ENCODE data around the gene KHSRP.

KHSRP gene

GRCh38 chr19:6415591-6416190 is 8.9 kb downstream of the KHSRP start:
- no peaks in the 10 kb centered on the region for H3K4me1 ChIP-seq (ENCODE audit: control insufficient read depth in 1 of 2, insufficient read depth in 2 of 2, low read length in 2 of 2)
- no CpG with 5 or more reads among the region's 32 CpGs for WGBS (ENCODE audit: extremely low coverage, insufficient coverage, insufficient read length)

GRCh38 chr19:6414793-6415590 is 9.6 kb downstream of the KHSRP start:
- Histone ChIP-seq H3K27me3 (ENCODE audit: insufficient read depth, low read length) (no peaks in the 10 kb centered on the region), H3K79me1 (ENCODE audit: low read length) (no peaks in the 10 kb centered on the region), H3K9ac (ENCODE audit: low read length) (no peak overlapping the region), H3K23ac (ENCODE audit: low read length) (no peak overlapping the region), H4K8ac (ENCODE audit: low read depth, low read length) (no peak overlapping the region), H3K14ac (ENCODE audit: low read length) (no peak overlapping the region), H4K12ac (ENCODE audit: low read depth, low read length) (no peak overlapping the region), H3K27ac (ENCODE audit: low read depth, low read length) (no peak overlapping the region), H3K36me3 (ENCODE audit: control insufficient read depth in 1 of 2, insufficient read depth in 2 of 2, low read length in 2 of 2) (peaks cover 62 to 66% of the 10 kb centered on the region in 2 experiments), H2AFZ (ENCODE audit: insufficient read depth, low read length, poor library complexity) (no peak overlapping the region), H3K4me2 (ENCODE audit: low read length) (no peak overlapping the region), H4K91ac (ENCODE audit: low read depth, low read length) (no peak overlapping the region), H3K18ac (ENCODE audit: low read length) (no peak overlapping the region), H3K4ac (ENCODE audit: low read depth, low read length) (no peak overlapping the region), H3K9me3 (ENCODE audit: insufficient read depth, low read depth, low read length) (peaks cover 1% of the 10 kb centered on the region), H3K79me2 (ENCODE audit: control insufficient read depth, insufficient read depth, low read length, poor library complexity) (no peaks in the 10 kb centered on the region), H3K4me1 (ENCODE audit: control insufficient read depth in 1 of 2, insufficient read depth in 2 of 2, low read length in 2 of 2) (no peaks in the 10 kb centered on the region), H2BK5ac (ENCODE audit: low read depth, low read length, poor library complexity) (no peak overlapping the region), H2BK12ac (ENCODE audit: low read length) (no peak overlapping the region), H2AK5ac (ENCODE audit: low read length) (no peak overlapping the region), H2BK120ac (ENCODE audit: insufficient read depth, low read length, poor library complexity) (no peak overlapping the region), H3K4me3 (ENCODE audit: low read depth, low read length) (no peak overlapping the region)
- no peak for DNase-seq
- WGBS (ENCODE audit: extremely low coverage, insufficient coverage, insufficient read length): no CpG with 5 or more reads among the region's 47 CpGs

More at GRCh38 chr19:6415591-6416190, 8.9 kb downstream of the KHSRP start:
- Histone ChIP-seq H3K79me2 (ENCODE audit: control insufficient read depth, insufficient read depth, low read length, poor library complexity) (peaks cover 3% of the 10 kb centered on the region), H3K4me2 (ENCODE audit: low read length) (no peak overlapping the region), H4K91ac (ENCODE audit: low read depth, low read length) (no peak overlapping the region), H3K4me3 (ENCODE audit: low read depth, low read length) (no peak overlapping the region), H3K14ac (ENCODE audit: low read length) (no peak overlapping the region), H2AK5ac (ENCODE audit: low read length) (no peak overlapping the region), H3K4ac (ENCODE audit: low read depth, low read length) (no peak overlapping the region), H3K79me1 (ENCODE audit: low read length) (no peaks in the 10 kb centered on the region), H3K36me3 (ENCODE audit: control insufficient read depth in 1 of 2, insufficient read depth in 2 of 2, low read length in 2 of 2) (peaks cover 69 to 73% of the 10 kb centered on the region in 2 experiments), H2BK120ac (ENCODE audit: insufficient read depth, low read length, poor library complexity) (no peak overlapping the region), H3K27me3 (ENCODE audit: insufficient read depth, low read length) (no peaks in the 10 kb centered on the region), H3K27ac (ENCODE audit: low read depth, low read length) (no peak overlapping the region), H4K8ac (ENCODE audit: low read depth, low read length) (no peak overlapping the region), H2BK5ac (ENCODE audit: low read depth, low read length, poor library complexity) (no peak overlapping the region), H4K12ac (ENCODE audit: low read depth, low read length) (no peak overlapping the region), H3K23ac (ENCODE audit: low read length) (no peak overlapping the region), H2AFZ (ENCODE audit: insufficient read depth, low read length, poor library complexity) (no peak overlapping the region), H3K9ac (ENCODE audit: low read length) (no peak overlapping the region), H3K18ac (ENCODE audit: low read length) (no peak overlapping the region), H3K9me3 (ENCODE audit: insufficient read depth, low read depth, low read length) (peaks cover 1% of the 10 kb centered on the region), H2BK12ac (ENCODE audit: low read length) (no peak overlapping the region)
- DNase-seq: no peak

- peaks cover 1% of the 10 kb centered on the region for H3K9me3 ChIP-seq (ENCODE audit: insufficient read depth, low read depth, low read length)
- no peak overlapping the region for H3K4ac ChIP-seq (ENCODE audit: low read depth, low read length)
- H3K27ac ChIP-seq (ENCODE audit: low read depth, low read length): no peak overlapping the region
- H4K91ac ChIP-seq (ENCODE audit: low read depth, low read length): no peak overlapping the region
- no peak for DNase-seq
- H2BK12ac ChIP-seq (ENCODE audit: low read length): no peak overlapping the region
- H3K4me3 ChIP-seq (ENCODE audit: low read depth, low read length): no peak overlapping the region
- no peaks in the 10 kb centered on the region for H3K4me1 ChIP-seq (ENCODE audit: control insufficient read depth in 1 of 2, insufficient read depth in 2 of 2, low read length in 2 of 2)
- no peak overlapping the region for H2AFZ ChIP-seq (ENCODE audit: insufficient read depth, low read length, poor library complexity)
- H3K4me2 ChIP-seq (ENCODE audit: low read length): no peak overlapping the region
- peaks cover 52 to 56% of the 10 kb centered on the region in 2 experiments for H3K36me3 ChIP-seq (ENCODE audit: control insufficient read depth in 1 of 2, insufficient read depth in 2 of 2, low read length in 2 of 2)
- H3K9ac ChIP-seq (ENCODE audit: low read length): no peak overlapping the region
- no peak overlapping the region for H2BK5ac ChIP-seq (ENCODE audit: low read depth, low read length, poor library complexity)
- H2AK5ac ChIP-seq (ENCODE audit: low read length): no peak overlapping the region
- no peak overlapping the region for H3K18ac ChIP-seq (ENCODE audit: low read length)
- no peak overlapping the region for H3K23ac ChIP-seq (ENCODE audit: low read length)
- H3K27me3 ChIP-seq (ENCODE audit: insufficient read depth, low read length): no peaks in the 10 kb centered on the region
- H3K79me2 ChIP-seq (ENCODE audit: control insufficient read depth, insufficient read depth, low read length, poor library complexity): no peaks in the 10 kb centered on the region
- no peak overlapping the region for H4K12ac ChIP-seq (ENCODE audit: low read depth, low read length)
- no CpG with 5 or more reads among the region's 42 CpGs for WGBS (ENCODE audit: extremely low coverage, insufficient coverage, insufficient read length)
- H2BK120ac ChIP-seq (ENCODE audit: insufficient read depth, low read length, poor library complexity): no peak overlapping the region
- no peak overlapping the region for H3K14ac ChIP-seq (ENCODE audit: low read length)
- no peak overlapping the region for H4K8ac ChIP-seq (ENCODE audit: low read depth, low read length)
- no peaks in the 10 kb centered on the region for H3K79me1 ChIP-seq (ENCODE audit: low read length)
Measured at GRCh38 chr19:6413721-6414643, 10.6 kb downstream of the KHSRP start.

GRCh38 chr19:6413291-6413690 is 11.3 kb downstream of the KHSRP start:
- no peak overlapping the region for H3K14ac ChIP-seq (ENCODE audit: low read length)
- H3K9me3 ChIP-seq (ENCODE audit: insufficient read depth, low read depth, low read length): peaks cover 1% of the 10 kb centered on the region
- H3K4me2 ChIP-seq (ENCODE audit: low read length): no peak overlapping the region
- no peaks in the 10 kb centered on the region for H3K4me1 ChIP-seq (ENCODE audit: control insufficient read depth in 1 of 2, insufficient read depth in 2 of 2, low read length in 2 of 2)
- H3K79me1 ChIP-seq (ENCODE audit: low read length): no peaks in the 10 kb centered on the region
- H3K79me2 ChIP-seq (ENCODE audit: control insufficient read depth, insufficient read depth, low read length, poor library complexity): no peaks in the 10 kb centered on the region
- H3K23ac ChIP-seq (ENCODE audit: low read length): no peak overlapping the region
- H4K12ac ChIP-seq (ENCODE audit: low read depth, low read length): no peak overlapping the region
- no peak overlapping the region for H3K4ac ChIP-seq (ENCODE audit: low read depth, low read length)
- no peak overlapping the region for H3K27ac ChIP-seq (ENCODE audit: low read depth, low read length)
- no peak overlapping the region for H2BK5ac ChIP-seq (ENCODE audit: low read depth, low read length, poor library complexity)
- no peak overlapping the region for H2AFZ ChIP-seq (ENCODE audit: insufficient read depth, low read length, poor library complexity)
- H3K27me3 ChIP-seq (ENCODE audit: insufficient read depth, low read length): no peaks in the 10 kb centered on the region
- no CpG with 5 or more reads among the region's 10 CpGs for WGBS (ENCODE audit: extremely low coverage, insufficient coverage, insufficient read length)
- no peak overlapping the region for H3K18ac ChIP-seq (ENCODE audit: low read length)
- H4K91ac ChIP-seq (ENCODE audit: low read depth, low read length): no peak overlapping the region
- H3K36me3 ChIP-seq (ENCODE audit: control insufficient read depth in 1 of 2, insufficient read depth in 2 of 2, low read length in 2 of 2): peaks cover 45 to 49% of the 10 kb centered on the region in 2 experiments
- no peak overlapping the region for H2BK12ac ChIP-seq (ENCODE audit: low read length)
- no peak overlapping the region for H4K8ac ChIP-seq (ENCODE audit: low read depth, low read length)
- no peak overlapping the region for H3K4me3 ChIP-seq (ENCODE audit: low read depth, low read length)
- H2BK120ac ChIP-seq (ENCODE audit: insufficient read depth, low read length, poor library complexity): no peak overlapping the region
- DNase-seq: no peak
- H3K9ac ChIP-seq (ENCODE audit: low read length): no peak overlapping the region
- H2AK5ac ChIP-seq (ENCODE audit: low read length): no peak overlapping the region
